ACC112 (cell line): ENCODE results near the gene ANP32D.
"Not testable (repeated sequence)": the region's sequence is repeated elsewhere in the genome, so short reads cannot be mapped to it uniquely, and the experiment has no call there.

Source experiments
- H2AFZ ChIP-seq: fragments of 200-600 bp; sonication (generic); one replicate; pipeline ENCODE4 v1.6.0; 2017; ENCODE audit warnings: antibody characterized with exemption, low read length; ENCODE audit not compliant: unreplicated experiment
- H3K27ac ChIP-seq: fragments of 200-600 bp; sonication (generic); 2 replicates; pipeline ENCODE4 v1.5.1; 2014; ENCODE audit warnings: low read depth, mild to moderate bottlenecking, antibody characterized with exemption, low read length, moderate library complexity
- H3K27me3 ChIP-seq: fragments of 200-600 bp; sonication (generic); 2 replicates; pipeline ENCODE4 v1.6.1; 2014; ENCODE audit warnings: mild to moderate bottlenecking, antibody characterized with exemption, low read length, moderate library complexity, mixed read lengths; ENCODE audit not compliant: insufficient read depth
- H3K36me3 ChIP-seq: fragments of 200-600 bp; sonication (generic); 2 replicates; pipeline ENCODE4 v1.6.1; 2016; ENCODE audit warnings: mild to moderate bottlenecking, antibody characterized with exemption, low read length, moderate library complexity, mixed read lengths; ENCODE audit not compliant: insufficient read depth
- H3K4me1 ChIP-seq: fragments of 200-600 bp; sonication (generic); one replicate; pipeline ENCODE4 v1.6.1; 2016; ENCODE audit warnings: low read length, mixed read lengths; ENCODE audit not compliant: insufficient read depth, unreplicated experiment, control insufficient read depth
- H3K4me3 ChIP-seq: fragments of 200-600 bp; sonication (generic); 2 replicates; pipeline ENCODE4 v1.5.1; 2014; ENCODE audit warnings: mild to moderate bottlenecking, low read depth, low read length
- H3K79me2 ChIP-seq: fragments of 200-600 bp; sonication (generic); one replicate; pipeline ENCODE4 v1.6.0; 2016; ENCODE audit warnings: low read length; ENCODE audit not compliant: control insufficient read depth, unreplicated experiment, insufficient read depth

The ANP32D gene

GRCh38 chr12:48472259-48472658 is at the start of gene ANP32D:
Gene ANP32D (plus strand): TSS chr12:48472559. CDS start chr12:48472665, 106 bp downstream.
- no peak within 1 kb of the TSS for H3K27ac ChIP-seq
- no peaks in the 10 kb centered on the region for H3K4me1 ChIP-seq
- no peaks in the 10 kb centered on the region for H3K79me2 ChIP-seq
- no peak within 1 kb of the TSS for H3K4me3 ChIP-seq
- H2AFZ ChIP-seq = no peak within 1 kb of the TSS
- no peaks in the 10 kb centered on the region for H3K36me3 ChIP-seq
- H3K27me3 ChIP-seq = peaks cover 5% of the 10 kb centered on the region; the same call in 1 of the 2 replicates

- no peaks in the 10 kb centered on the region for H3K36me3 ChIP-seq
- H2AFZ ChIP-seq = no peak overlapping the region
- H3K4me3 ChIP-seq = no peak overlapping the region
- no peaks in the 10 kb centered on the region for H3K79me2 ChIP-seq
- no peak overlapping the region for H3K27ac ChIP-seq
- no peaks in the 10 kb centered on the region for H3K4me1 ChIP-seq
- peaks cover 16% of the 10 kb centered on the region for H3K27me3 ChIP-seq
Observed at GRCh38 chr12:48423171-48423570, 49.2 kb upstream of the ANP32D start.

GRCh38 chr12:48424644-48425043 is 47.7 kb upstream of the ANP32D start:
- H2AFZ ChIP-seq = no peak overlapping the region
- H3K79me2 ChIP-seq = no peaks in the 10 kb centered on the region
- H3K27me3 ChIP-seq = peaks cover 14% of the 10 kb centered on the region; the same call in 1 of the 2 replicates
- no peak overlapping the region for H3K27ac ChIP-seq
- no peak overlapping the region for H3K4me3 ChIP-seq
- no peaks in the 10 kb centered on the region for H3K36me3 ChIP-seq
- no peaks in the 10 kb centered on the region for H3K4me1 ChIP-seq

GRCh38 chr12:48434016-48434415 is 38.3 kb upstream of the ANP32D start:
- H3K27me3 ChIP-seq, H2AFZ ChIP-seq, H3K4me3 ChIP-seq, H3K4me1 ChIP-seq, H3K36me3 ChIP-seq, H3K79me2 ChIP-seq, H3K27ac ChIP-seq: not testable (repeated sequence)

GRCh38 chr12:48441069-48441468 is 31.3 kb upstream of the ANP32D start:
- Histone ChIP-seq H3K79me2 (no peaks in the 10 kb centered on the region), H3K27me3 (peaks cover 30% of the 10 kb centered on the region), H3K4me3 (no peak overlapping the region), H3K4me1 (no peaks in the 10 kb centered on the region), H2AFZ (no peak overlapping the region), H3K27ac (no peak overlapping the region), H3K36me3 (no peaks in the 10 kb centered on the region)

- H3K79me2 ChIP-seq = no peaks in the 10 kb centered on the region
- no peak overlapping the region for H3K4me3 ChIP-seq
- H3K36me3 ChIP-seq = no peaks in the 10 kb centered on the region
- no peak overlapping the region for H2AFZ ChIP-seq
- H3K4me1 ChIP-seq = no peaks in the 10 kb centered on the region
- H3K27ac ChIP-seq = no peak overlapping the region
- H3K27me3 ChIP-seq = peaks cover 35% of the 10 kb centered on the region
Observed at GRCh38 chr12:48442179-48442847, 30.0 kb upstream of the ANP32D start.

- H3K27me3 ChIP-seq = peaks cover 54% of the 10 kb centered on the region
- H3K27ac ChIP-seq = no peak overlapping the region
- no peaks in the 10 kb centered on the region for H3K36me3 ChIP-seq
- H2AFZ ChIP-seq = no peak overlapping the region
- H3K4me3 ChIP-seq = no peak overlapping the region
- no peaks in the 10 kb centered on the region for H3K79me2 ChIP-seq
- H3K4me1 ChIP-seq = no peaks in the 10 kb centered on the region
Observed at GRCh38 chr12:48445538-48445937, 26.8 kb upstream of the ANP32D start.

GRCh38 chr12:48446161-48446776 is 26.1 kb upstream of the ANP32D start:
- Histone ChIP-seq H3K27ac (no peak overlapping the region), H3K36me3 (no peaks in the 10 kb centered on the region), H3K4me1 (no peaks in the 10 kb centered on the region), H3K4me3 (no peak overlapping the region), H3K27me3 (peaks cover 54% of the 10 kb centered on the region), H3K79me2 (no peaks in the 10 kb centered on the region), H2AFZ (no peak overlapping the region)

GRCh38 chr12:48447755-48448154 is 24.6 kb upstream of the ANP32D start:
- Histone ChIP-seq H2AFZ (no peak overlapping the region), H3K79me2 (no peaks in the 10 kb centered on the region), H3K27ac (no peak overlapping the region), H3K27me3 (peaks cover 46% of the 10 kb centered on the region), H3K4me1 (no peaks in the 10 kb centered on the region), H3K36me3 (no peaks in the 10 kb centered on the region), H3K4me3 (no peak overlapping the region)

- H3K79me2 ChIP-seq = no peaks in the 10 kb centered on the region
- no peak overlapping the region for H3K27ac ChIP-seq
- H3K27me3 ChIP-seq = peaks cover 21% of the 10 kb centered on the region
- no peak overlapping the region for H3K4me3 ChIP-seq
- no peaks in the 10 kb centered on the region for H3K4me1 ChIP-seq
- no peak overlapping the region for H2AFZ ChIP-seq
- no peaks in the 10 kb centered on the region for H3K36me3 ChIP-seq
Observed at GRCh38 chr12:48451372-48451771, 21.0 kb upstream of the ANP32D start.

GRCh38 chr12:48452961-48453360 is 19.4 kb upstream of the ANP32D start:
- not testable (repeated sequence) for H3K79me2 ChIP-seq, H2AFZ ChIP-seq, H3K4me3 ChIP-seq, H3K36me3 ChIP-seq, H3K27ac ChIP-seq, H3K4me1 ChIP-seq
- peaks cover 13% of the 10 kb centered on the region for H3K27me3 ChIP-seq
